WERI-Rb-1 (cell line): ENCODE measurements around the gene JAG1.

ENCODE experiments used
- DNase-seq: peaks from one replicate; pipeline ENCODE4 v3.0.0-alpha.2; 2020
- H3K27ac ChIP-seq: fragments of 250-450 bp; sonication (Bioruptor Pico); 2 replicates; pipeline ENCODE4 v1.5.1; 2020; ENCODE audit warnings: mild to moderate bottlenecking, moderate library complexity
- H3K27me3 ChIP-seq: fragments of 250-450 bp; sonication (Bioruptor Pico); 2 replicates; pipeline ENCODE4 v1.5.1; 2021; ENCODE audit warnings: mild to moderate bottlenecking, low read depth, moderate library complexity; ENCODE audit not compliant: insufficient read depth, severe bottlenecking
- H3K36me3 ChIP-seq: fragments of 250-450 bp; sonication (Bioruptor Pico); 2 replicates; pipeline ENCODE4 v1.5.1; 2020; ENCODE audit warnings: mild to moderate bottlenecking, moderate library complexity
- H3K4me3 ChIP-seq: 2 replicates; pipeline ENCODE4 v1.5.1; 2011; ENCODE audit warnings: low read depth, mild to moderate bottlenecking, control low read depth, low read length
- H3K9me3 ChIP-seq: fragments of 250-450 bp; sonication (Bioruptor Pico); 2 replicates; pipeline ENCODE4 v1.5.1; 2021; ENCODE audit warnings: mild to moderate bottlenecking, moderate library complexity; ENCODE audit not compliant: severe bottlenecking
- CTCF ChIP-seq: IDR thresholded peaks from 2 replicates; pipeline ENCODE4 v1.5.1; 2011; ENCODE audit warnings: low read depth, mild to moderate bottlenecking, control low read depth, inconsistent platforms, low read length

Gene JAG1

GRCh38 chr20:10711903-10712451 is 38.2 kb upstream of the JAG1 start:
- DNase-seq, result no peak
- H3K36me3 ChIP-seq, result no peaks in the 10 kb centered on the region
- no peak overlapping the region for H3K4me3 ChIP-seq
- no peaks in the 10 kb centered on the region for H3K27me3 ChIP-seq
- H3K9me3 ChIP-seq, result no peaks in the 10 kb centered on the region
- TF ChIP-seq CTCF, result no peak
- no peak overlapping the region for H3K27ac ChIP-seq

- no peak for TF ChIP-seq CTCF
- Histone ChIP-seq H3K4me3 (no peak overlapping the region), H3K9me3 (no peaks in the 10 kb centered on the region), H3K36me3 (no peaks in the 10 kb centered on the region), H3K27me3 (no peaks in the 10 kb centered on the region), H3K27ac (no peak overlapping the region)
- DNase-seq, result no peak
Measured at GRCh38 chr20:10710991-10711775, 37.4 kb upstream of the JAG1 start.

- no peak for DNase-seq
- H3K27ac ChIP-seq, result no peak overlapping the region
- no peaks in the 10 kb centered on the region for H3K36me3 ChIP-seq
- H3K9me3 ChIP-seq, result no peaks in the 10 kb centered on the region
- H3K27me3 ChIP-seq, result no peaks in the 10 kb centered on the region
- TF ChIP-seq CTCF, result no peak
- H3K4me3 ChIP-seq, result no peak overlapping the region
Measured at GRCh38 chr20:10709916-10710315, 36.1 kb upstream of the JAG1 start.

GRCh38 chr20:10708351-10709185 is 34.8 kb upstream of the JAG1 start:
- Histone ChIP-seq H3K4me3 (no peak overlapping the region), H3K9me3 (no peaks in the 10 kb centered on the region), H3K36me3 (no peaks in the 10 kb centered on the region), H3K27me3 (no peaks in the 10 kb centered on the region), H3K27ac (no peak overlapping the region)
- TF ChIP-seq CTCF, result no peak
- DNase-seq, result no peak

- TF ChIP-seq CTCF, result no peak
- Histone ChIP-seq H3K36me3 (no peaks in the 10 kb centered on the region), H3K9me3 (no peaks in the 10 kb centered on the region), H3K27ac (no peak overlapping the region), H3K4me3 (no peak overlapping the region), H3K27me3 (no peaks in the 10 kb centered on the region)
- DNase-seq, result no peak
Measured at GRCh38 chr20:10707791-10708190, 34.0 kb upstream of the JAG1 start.
